GM12875 (cell line): ENCODE measurements around the gene IL17A.

Experiments
- H3K4me3 ChIP-seq: one replicate; pipeline ENCODE4 v1.5.1; 2011; ENCODE audit warnings: low read depth, low read length, control low read depth
- TF ChIP-seq, protein P1 (sequence below): IDR thresholded peaks from 2 replicates; pipeline ENCODE4 v1.5.1; 2011; ENCODE audit warnings: low read depth, mild to moderate bottlenecking, control low read depth, inconsistent platforms, low read length, moderate library complexity, borderline replicate concordance; ENCODE audit not compliant: insufficient read depth

Gene IL17A

DNA sequence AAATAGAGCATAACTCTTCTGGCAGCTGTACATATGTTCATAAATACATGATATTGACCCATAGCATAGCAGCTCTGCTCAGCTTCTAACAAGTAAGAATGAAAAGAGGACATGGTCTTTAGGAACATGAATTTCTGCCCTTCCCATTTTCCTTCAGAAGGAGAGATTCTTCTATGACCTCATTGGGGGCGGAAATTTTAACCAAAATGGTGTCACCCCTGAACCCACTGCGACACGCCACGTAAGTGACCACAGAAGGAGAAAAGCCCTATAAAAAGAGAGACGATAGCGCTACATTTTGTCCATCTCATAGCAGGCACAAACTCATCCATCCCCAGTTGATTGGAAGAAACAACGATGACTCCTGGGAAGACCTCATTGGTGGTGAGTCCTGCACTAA is at the start of gene IL17A:
IL17A (plus strand) TSS at position 301 of the 400 bp plus-strand sequence; CDS start at position 358, 57 bp downstream.
- no peak within 1 kb of the TSS for H3K4me3 ChIP-seq
- TF ChIP-seq, protein P1, sequence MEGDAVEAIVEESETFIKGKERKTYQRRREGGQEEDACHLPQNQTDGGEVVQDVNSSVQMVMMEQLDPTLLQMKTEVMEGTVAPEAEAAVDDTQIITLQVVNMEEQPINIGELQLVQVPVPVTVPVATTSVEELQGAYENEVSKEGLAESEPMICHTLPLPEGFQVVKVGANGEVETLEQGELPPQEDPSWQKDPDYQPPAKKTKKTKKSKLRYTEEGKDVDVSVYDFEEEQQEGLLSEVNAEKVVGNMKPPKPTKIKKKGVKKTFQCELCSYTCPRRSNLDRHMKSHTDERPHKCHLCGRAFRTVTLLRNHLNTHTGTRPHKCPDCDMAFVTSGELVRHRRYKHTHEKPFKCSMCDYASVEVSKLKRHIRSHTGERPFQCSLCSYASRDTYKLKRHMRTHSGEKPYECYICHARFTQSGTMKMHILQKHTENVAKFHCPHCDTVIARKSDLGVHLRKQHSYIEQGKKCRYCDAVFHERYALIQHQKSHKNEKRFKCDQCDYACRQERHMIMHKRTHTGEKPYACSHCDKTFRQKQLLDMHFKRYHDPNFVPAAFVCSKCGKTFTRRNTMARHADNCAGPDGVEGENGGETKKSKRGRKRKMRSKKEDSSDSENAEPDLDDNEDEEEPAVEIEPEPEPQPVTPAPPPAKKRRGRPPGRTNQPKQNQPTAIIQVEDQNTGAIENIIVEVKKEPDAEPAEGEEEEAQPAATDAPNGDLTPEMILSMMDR = no peak

DNA sequence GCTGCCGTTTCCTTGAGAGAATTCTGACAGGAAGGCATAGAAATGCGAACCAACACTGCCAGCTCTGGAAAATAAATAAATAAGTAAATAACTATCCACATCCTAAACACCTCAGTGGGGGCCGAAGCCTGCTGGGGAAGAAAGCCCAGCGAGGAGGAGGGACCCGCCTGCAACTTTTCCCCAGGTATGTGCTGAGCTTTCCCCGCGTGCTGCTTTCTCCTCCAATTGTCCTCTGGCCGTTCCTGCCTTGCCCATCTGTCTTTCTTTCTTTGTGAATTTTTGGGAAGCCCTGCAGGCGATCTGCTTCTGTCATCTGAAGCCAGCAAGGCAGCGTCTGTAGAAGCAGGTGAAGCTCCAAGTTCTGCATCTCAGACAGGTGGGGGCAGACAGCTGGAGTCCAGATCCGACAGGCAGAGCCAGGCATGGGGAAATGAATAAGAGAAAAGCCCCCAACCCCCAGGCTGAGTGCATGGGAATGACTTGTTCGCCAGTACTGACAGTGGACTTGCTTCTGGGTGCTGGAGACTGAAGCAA is 49.2 kb upstream of the IL17A start:
- H3K4me3 ChIP-seq = no peak overlapping the region
- TF ChIP-seq, protein P1 = no peak

DNA sequence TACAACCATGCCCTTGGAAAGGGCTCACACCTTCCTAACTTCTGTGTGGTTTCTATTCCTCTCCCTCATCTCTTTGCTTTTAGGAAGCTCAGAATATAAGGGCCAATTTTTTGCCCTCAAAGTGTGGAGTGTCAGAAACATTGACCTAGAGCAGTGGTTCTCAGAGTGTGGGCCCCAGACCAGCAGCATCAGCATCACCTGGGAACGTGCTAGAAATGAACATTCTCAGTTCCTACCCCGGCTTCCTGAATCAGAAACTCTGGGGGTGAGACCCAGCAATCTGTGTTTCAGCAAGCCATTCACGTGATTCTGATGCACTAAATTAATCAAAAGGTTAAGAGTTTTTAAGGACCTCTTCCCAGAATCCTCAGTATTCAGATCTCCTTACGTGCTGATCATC is 47.9 kb upstream of the IL17A start:
- no peak overlapping the region for H3K4me3 ChIP-seq
- TF ChIP-seq, protein P1 = no peak

DNA sequence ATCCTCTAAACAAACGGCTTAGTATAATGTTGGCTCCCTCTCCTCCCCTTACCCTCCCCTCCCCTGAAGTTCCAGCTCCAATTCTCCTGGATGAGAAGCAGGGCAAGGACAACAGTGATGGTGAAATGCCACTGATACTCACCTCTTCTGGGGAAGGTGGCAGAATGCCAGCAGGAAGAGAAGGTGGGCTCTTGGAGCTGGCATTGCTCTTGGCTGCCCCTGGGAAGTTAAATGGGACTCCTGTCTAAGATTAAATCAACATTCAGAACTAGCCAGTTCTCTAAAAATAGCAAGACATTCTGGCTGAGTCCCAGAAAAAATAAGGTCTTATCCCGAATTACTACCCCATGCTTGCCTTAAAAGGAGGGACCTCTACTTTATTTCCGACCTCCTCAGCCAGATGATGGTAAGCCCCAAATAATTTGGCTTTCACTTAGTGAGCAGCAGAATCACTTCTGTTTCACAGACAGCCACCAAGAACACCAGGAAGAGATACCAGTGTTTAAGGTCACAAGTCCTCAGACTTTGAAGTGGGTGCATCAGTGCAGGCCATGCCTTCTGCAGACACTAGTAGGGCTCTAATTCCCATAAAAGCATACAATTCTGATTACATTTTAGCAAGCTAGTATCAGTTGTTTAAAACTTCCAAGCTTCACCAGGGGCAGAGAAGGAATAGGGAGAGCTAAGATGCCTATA is 46.0 kb upstream of the IL17A start:
- no peak overlapping the region for H3K4me3 ChIP-seq
- TF ChIP-seq, protein P1 = no peak

DNA sequence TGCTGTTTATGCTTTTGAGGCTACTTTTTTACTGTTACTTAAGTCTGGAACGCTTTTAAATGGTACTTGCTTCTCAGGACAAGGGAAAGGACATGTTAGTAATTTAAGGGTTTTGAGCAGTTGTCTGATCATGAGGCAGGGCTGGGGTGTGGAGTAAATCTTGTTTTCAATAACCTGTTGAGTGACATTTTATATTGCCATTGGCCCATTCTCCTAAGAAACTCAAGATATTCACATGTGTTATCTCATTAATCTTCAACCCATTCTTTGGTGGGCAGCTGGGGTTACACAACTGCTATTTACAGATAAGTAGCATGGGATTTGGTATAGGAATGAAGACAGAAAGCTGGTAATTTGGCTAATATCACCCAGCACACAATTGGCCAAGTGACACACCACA is 44.6 kb upstream of the IL17A start:
- no peak overlapping the region for H3K4me3 ChIP-seq
- TF ChIP-seq, protein P1 = no peak

DNA sequence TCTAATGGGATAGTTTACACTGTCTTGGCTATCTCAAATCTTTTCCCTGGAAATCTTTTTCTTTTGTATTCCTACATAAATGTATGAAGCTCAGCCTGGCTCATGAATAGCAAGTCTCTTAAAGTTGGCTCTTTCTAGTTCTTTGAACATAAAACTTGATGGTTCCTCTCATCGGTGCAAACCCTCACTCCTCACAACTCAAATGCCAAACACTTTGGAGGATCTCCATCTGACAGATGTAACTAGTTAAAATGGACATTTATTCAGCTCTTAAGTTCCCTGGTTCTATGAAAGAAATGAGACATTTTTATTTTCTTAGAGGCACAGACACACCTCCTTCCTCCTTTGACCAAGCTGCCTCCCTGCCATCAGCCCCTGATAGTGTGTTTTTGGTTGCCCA is 43.6 kb upstream of the IL17A start:
- no peak overlapping the region for H3K4me3 ChIP-seq
- TF ChIP-seq, protein P1 = no peak

DNA sequence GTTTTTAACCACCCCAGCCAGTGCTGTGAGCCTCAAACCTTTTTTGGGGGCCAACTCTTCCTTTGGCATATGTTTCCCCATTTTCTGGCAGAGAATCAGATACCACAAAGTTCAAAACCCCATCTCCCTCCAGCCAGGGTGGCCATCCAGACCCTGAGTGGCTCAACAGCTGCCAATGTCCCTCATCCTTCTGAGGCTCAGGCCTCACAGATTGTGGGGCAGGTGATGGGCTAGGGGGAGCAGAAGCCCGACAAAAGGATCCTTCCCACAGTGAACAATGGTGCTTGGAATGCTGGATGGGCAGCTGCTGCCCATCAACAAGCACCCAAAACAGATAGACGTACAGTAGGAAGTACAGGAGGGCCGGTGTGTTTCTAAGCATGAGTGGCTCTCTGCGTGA is 42.6 kb upstream of the IL17A start:
- no peak overlapping the region for H3K4me3 ChIP-seq
- TF ChIP-seq, protein P1 = no peak
